H1 (cell line): ENCODE data around the gene STRN4.

Experiments used
- ATF3 ChIP-seq: IDR thresholded peaks from 2 replicates; pipeline ENCODE4 v1.6.1; 2011; ENCODE audit warnings: low read depth, mild to moderate bottlenecking, low read length; ENCODE audit not compliant: insufficient read depth
- CTCF ChIP-seq, 3 experiments: IDR thresholded peaks; 1 replicate in 2 of 3; 2 replicates in 1 of 3; pipeline versions ENCODE4 v1.5.1 to v1.6.1; 2011; ENCODE audit warnings: low read length in 3 of 3, mild to moderate bottlenecking in 3 of 3, inconsistent platforms in 2 of 3, low read depth in 1 of 3, moderate library complexity in 1 of 3; ENCODE audit not compliant: insufficient read depth in 1 of 3; ENCODE audit errors: control extremely low read depth in 1 of 3
- POLR2A ChIP-seq, 2 experiments: IDR thresholded peaks; 1 replicate in 1 of 2; 2 replicates in 1 of 2; pipeline ENCODE4 v1.6.1; 2011; ENCODE audit warnings: low read depth in 2 of 2, low read length in 2 of 2, mild to moderate bottlenecking in 2 of 2; ENCODE audit errors: control extremely low read depth in 1 of 2
- YY1 ChIP-seq: IDR thresholded peaks from 2 replicates; pipeline ENCODE4 v1.6.1; 2011; ENCODE audit warnings: low read depth, mild to moderate bottlenecking, low read length

DNA sequence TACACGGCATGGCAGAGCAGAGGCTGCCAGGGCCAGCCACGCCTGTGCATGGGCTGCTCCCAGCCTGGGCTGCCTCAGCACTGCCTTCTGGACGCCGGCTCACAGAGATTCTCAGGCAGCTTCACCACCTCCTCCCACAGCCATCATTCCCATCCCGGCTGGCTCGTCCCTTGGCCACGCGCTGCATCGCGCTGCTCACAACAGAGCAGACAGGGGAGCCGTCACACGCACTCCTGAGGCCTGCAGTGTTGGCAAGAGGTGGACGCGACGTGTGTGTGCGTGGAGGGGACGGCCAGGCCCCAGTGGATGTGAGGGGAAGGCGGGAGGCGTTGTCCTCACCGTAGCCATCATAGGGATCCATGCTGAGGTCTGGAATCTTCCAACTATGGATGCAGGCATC is 21.8 kb downstream of the STRN4 start:
- no peak for TF ChIP-seq CTCF (IDR thresholded peaks at IDR 0.05; ENCODE audit: control extremely low read depth in 1 of 3, insufficient read depth in 1 of 3, low read depth in 1 of 3, low read length in 3 of 3)
- no peak for TF ChIP-seq ATF3
- no peak for TF ChIP-seq POLR2A (IDR thresholded peaks at IDR 0.05; ENCODE audit: control extremely low read depth in 1 of 2, low read depth in 2 of 2, low read length in 2 of 2)
- no peak for TF ChIP-seq YY1
